GM23338 (cell line): ENCODE measurements around the gene DNAAF3.

Experiments used
- EZH2 ChIP-seq: fragments of 200-600 bp; sonication (generic); IDR thresholded peaks from one replicate; pipeline ENCODE4 v1.8.0; 2017; ENCODE audit warnings: antibody characterized with exemption, mild to moderate bottlenecking, low read depth; ENCODE audit not compliant: unreplicated experiment
- JUNB ChIP-seq: IDR thresholded peaks from one replicate; pipeline ENCODE4 v1.6.1; 2016; ENCODE audit warnings: antibody characterized with exemption; ENCODE audit not compliant: unreplicated experiment
- POLR2AphosphoS5 ChIP-seq: IDR thresholded peaks from 2 replicates; pipeline ENCODE4 v1.6.1; 2016; ENCODE audit warnings: antibody characterized with exemption, low read depth
- ZNF331 ChIP-seq: fragments of 250-450 bp; sonication (Bioruptor Pico); IDR thresholded peaks from 2 replicates; pipeline ENCODE4 v1.5.0; 2020; ENCODE audit warnings: low read depth, mild to moderate bottlenecking, moderate library complexity
- TF ChIP-seq, protein P1 (sequence below), 2 experiments: fragments of 200-600 bp in 1 of 2; sonication (generic) in 1 of 2; conservative IDR thresholded peaks; 2 replicates each; pipeline versions ENCODE4 v1.5.1 to v1.6.1; 2016 to 2017; ENCODE audit warnings: antibody characterized with exemption in 2 of 2, low read depth in 2 of 2, mild to moderate bottlenecking in 2 of 2, moderate library complexity in 1 of 2
- TF ChIP-seq, protein P2 (sequence below): IDR thresholded peaks from one replicate; pipeline ENCODE4 v1.6.1; 2018; ENCODE audit warnings: antibody characterized with exemption; ENCODE audit not compliant: unreplicated experiment

DNA sequence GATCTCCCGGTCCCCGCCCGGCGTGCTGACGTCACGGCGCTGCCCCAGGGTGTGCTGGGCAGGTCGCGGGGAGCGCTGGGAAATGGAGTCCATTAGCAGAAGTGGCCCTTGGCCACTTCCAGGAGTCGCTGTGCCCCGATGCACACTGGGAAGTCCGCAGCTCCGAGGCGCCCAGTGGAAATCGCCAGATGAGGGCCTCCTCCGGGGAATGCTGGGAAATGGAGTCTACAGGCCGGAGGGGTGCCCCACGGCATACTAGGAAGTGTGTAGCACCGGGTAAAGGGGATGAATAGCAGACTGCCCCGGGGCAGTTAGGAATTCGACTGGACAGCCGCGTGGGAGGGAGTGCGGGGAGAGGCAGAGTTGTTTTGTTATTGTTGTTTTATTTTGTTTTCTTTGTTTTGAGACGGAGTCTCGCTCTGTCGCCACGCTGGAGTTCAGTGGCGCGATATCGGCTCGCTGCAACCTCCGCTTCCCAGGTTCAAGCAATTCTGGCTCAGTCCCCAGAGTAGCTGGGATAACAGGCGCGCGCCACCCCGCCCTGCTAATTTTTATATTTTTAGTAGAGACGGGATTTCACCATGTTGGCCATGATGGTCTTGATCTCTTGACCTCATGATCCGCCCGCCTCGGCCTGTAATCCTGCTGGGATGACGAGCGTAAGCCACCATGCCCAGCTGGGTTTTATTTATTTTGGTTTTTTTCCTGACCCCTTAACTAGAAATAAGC, 48.6 kb downstream of the DNAAF3 start:
- TF ChIP-seq, protein P1, sequence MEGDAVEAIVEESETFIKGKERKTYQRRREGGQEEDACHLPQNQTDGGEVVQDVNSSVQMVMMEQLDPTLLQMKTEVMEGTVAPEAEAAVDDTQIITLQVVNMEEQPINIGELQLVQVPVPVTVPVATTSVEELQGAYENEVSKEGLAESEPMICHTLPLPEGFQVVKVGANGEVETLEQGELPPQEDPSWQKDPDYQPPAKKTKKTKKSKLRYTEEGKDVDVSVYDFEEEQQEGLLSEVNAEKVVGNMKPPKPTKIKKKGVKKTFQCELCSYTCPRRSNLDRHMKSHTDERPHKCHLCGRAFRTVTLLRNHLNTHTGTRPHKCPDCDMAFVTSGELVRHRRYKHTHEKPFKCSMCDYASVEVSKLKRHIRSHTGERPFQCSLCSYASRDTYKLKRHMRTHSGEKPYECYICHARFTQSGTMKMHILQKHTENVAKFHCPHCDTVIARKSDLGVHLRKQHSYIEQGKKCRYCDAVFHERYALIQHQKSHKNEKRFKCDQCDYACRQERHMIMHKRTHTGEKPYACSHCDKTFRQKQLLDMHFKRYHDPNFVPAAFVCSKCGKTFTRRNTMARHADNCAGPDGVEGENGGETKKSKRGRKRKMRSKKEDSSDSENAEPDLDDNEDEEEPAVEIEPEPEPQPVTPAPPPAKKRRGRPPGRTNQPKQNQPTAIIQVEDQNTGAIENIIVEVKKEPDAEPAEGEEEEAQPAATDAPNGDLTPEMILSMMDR (conservative IDR thresholded peaks at IDR 0.05; ENCODE audit: low read depth in 2 of 2), result no peak
- TF ChIP-seq JUNB (no peak), POLR2AphosphoS5 (no peak), ZNF331 (CRISPR knock-in tag) (no peak), EZH2 (no peak)
- TF ChIP-seq, protein P2, sequence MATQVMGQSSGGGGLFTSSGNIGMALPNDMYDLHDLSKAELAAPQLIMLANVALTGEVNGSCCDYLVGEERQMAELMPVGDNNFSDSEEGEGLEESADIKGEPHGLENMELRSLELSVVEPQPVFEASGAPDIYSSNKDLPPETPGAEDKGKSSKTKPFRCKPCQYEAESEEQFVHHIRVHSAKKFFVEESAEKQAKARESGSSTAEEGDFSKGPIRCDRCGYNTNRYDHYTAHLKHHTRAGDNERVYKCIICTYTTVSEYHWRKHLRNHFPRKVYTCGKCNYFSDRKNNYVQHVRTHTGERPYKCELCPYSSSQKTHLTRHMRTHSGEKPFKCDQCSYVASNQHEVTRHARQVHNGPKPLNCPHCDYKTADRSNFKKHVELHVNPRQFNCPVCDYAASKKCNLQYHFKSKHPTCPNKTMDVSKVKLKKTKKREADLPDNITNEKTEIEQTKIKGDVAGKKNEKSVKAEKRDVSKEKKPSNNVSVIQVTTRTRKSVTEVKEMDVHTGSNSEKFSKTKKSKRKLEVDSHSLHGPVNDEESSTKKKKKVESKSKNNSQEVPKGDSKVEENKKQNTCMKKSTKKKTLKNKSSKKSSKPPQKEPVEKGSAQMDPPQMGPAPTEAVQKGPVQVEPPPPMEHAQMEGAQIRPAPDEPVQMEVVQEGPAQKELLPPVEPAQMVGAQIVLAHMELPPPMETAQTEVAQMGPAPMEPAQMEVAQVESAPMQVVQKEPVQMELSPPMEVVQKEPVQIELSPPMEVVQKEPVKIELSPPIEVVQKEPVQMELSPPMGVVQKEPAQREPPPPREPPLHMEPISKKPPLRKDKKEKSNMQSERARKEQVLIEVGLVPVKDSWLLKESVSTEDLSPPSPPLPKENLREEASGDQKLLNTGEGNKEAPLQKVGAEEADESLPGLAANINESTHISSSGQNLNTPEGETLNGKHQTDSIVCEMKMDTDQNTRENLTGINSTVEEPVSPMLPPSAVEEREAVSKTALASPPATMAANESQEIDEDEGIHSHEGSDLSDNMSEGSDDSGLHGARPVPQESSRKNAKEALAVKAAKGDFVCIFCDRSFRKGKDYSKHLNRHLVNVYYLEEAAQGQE, result no peak
